Stimulated activated CD8-positive, alpha-beta memory T cell treated with anti-CD3 and anti-CD28 coated beads, Interleukin-4, amount 100 ng/mL, for 4 hours (primary cell): Measurements from ENCODE around the gene PARP9.
"Not testable (repeated sequence)": the region's sequence is repeated elsewhere in the genome, so short reads cannot be mapped to it uniquely, and the experiment has no call there.

Experiments
- DNase-seq, 2 donors: peaks; one replicate each; pipeline ENCODE4 v3.0.0-alpha.2; 2020; ENCODE audit warnings: low read depth in 2 of 2, low spot score in 1 of 2

The PARP9 gene

DNA sequence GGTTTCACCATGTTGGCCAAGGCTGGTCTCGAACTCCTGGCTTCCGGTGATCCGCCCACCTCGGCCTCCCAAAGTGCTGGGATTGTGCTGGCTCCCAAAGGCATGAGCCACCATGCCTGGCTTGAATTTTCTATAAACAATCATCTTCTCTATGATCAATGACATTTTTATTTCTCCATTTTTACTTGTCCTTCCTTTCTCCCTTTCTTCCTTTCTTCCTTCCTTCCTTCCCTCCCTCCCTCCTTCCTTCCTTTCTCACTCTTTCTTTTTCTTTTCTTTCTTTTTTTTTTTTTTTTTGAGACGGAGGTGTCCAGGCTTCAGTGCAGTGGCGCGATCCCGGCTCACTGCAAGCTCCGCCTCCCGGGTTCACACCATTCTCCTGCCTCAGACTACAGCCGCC is 40.8 kb downstream of the PARP9 start:
- DNase-seq: no peak

GRCh38 chr3:122520861-122521260 is 43.2 kb downstream of the PARP9 start:
- no peak for DNase-seq

DNA sequence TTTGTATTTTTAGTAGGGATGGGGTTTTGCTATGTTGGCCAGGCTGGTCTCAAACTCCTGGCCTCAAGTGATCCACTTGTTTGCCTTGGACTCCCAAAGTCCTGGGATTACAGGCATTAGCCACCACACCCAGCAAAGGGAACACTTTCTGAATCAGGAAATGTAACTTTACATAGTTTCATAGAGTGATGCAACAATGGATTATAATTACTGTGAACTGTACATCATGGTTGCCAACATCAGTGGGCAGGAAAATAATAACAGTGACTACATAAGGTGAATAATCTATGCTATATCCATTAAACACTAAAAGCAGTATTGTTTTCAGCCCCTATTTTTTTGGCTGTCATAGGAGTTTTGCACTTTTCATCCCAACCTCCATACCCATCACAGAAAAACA is 44.4 kb downstream of the PARP9 start:
- no peak for DNase-seq

DNA sequence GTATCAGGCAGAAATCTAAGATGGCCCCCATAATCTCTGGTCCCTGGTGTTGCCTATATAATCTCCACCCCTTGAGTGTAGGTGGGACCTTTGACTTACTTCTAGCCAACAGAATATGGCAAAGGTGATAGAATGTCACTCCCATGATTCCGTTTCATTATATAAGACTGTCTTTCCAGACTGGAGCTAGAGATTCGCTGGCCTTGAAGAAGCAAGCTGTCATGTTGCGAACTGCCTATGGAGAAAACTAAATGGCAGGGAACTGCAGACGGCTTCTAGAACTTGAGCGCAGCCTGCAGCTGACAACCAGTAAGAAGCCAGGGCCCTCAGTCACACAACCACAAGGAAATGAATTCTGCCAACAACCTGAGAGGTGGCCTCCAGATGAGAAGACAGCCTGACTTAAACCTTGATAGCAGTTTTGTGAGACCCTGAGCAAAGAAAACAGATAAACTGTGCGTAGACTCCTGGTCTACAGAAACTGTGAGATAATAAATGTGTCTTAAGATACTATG is 47.2 kb downstream of the PARP9 start:
- DNase-seq: no peak

GRCh38 chr3:122515870-122516269 is 48.2 kb downstream of the PARP9 start:
- DNase-seq: no peak

GRCh38 chr3:122515020-122515468 is 49.1 kb downstream of the PARP9 start:
- DNase-seq: no peak

DNA sequence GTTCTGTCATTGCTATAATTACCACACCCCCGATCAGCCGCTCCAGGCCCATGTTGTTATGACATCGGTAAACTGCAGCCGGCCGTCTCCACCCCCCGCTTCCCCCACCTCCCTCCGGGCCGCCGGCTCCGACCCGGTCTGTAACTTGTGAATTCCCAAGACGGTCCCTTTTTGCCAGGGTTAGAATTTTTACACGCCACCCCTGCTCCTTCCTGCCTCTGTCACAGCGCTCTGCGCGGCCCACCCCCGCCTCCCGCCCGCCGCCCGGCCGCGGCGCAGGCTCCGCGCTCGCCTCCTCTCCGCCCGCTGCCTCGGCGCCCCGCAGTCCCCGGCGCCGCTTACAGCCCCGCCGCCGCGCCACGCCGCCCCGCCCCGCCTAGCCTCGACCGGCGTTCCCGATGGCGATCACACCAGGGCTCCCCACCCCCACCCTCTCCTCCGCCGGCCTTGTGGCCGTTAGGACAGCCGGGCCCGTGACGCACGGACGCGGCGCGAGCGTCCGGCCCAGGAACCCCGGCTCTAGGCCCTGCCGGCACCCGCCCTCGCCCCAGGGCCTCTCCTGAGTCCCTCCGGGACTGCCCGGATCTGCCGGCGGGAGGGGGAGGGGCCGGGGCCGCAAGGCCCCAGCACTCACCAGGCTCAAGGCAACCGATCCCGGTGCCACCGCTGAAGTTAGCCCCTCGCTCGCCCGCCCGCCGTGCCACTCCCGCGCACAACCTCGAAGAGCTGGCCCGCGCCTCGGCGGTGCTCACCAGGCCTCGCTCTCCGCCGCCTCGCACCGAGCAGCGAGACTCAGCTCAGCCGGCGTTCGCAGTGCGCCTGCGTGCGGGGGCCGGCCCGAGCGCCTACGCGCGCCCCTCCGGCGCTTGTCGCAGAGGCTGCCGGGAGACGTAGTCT is 49.7 kb downstream of the PARP9 start, which contains the start of gene KPNA1:
TSS of gene KPNA1 (minus strand) at position 817 of the 897 bp plus-strand sequence. CDS start 18,374 bp downstream, outside the sequence.
- peak; percentile 54 to 74 for DNase-seq

DNA sequence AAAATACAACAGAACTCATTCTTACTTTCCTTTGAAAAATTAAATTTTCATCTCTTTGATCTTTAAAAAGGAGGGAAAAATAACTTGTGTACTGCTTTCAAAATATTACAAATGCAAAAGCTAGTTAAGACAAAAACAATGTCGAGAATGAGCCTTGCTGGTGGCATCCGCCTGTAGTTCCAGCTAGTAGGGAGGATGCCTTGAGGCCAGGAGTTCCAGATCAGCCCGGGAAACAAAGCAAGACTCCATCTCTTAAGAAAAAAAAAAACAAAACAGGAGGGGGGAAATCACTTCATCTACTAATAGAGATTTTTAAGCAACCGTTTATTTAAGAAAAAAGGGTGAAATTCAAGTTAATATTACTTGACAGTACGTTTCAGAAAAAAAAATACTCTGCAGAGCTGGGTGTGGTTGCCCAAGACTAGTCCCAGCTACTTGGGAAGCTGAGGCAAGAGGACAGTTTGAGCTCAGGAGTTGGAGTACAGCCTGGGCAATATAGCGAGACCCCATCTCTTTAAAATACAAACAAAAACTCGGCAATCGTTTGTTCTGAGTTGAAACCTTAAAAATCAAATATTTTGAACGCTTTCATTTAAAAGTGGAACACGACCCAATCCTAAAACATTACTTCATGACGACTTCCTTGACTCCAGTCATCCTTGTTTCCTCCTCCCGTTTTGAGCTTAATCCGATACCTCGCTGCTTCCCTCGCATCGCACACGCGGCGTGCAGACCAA is 50.5 kb downstream of the PARP9 start:
- DNase-seq: no peak

DNA sequence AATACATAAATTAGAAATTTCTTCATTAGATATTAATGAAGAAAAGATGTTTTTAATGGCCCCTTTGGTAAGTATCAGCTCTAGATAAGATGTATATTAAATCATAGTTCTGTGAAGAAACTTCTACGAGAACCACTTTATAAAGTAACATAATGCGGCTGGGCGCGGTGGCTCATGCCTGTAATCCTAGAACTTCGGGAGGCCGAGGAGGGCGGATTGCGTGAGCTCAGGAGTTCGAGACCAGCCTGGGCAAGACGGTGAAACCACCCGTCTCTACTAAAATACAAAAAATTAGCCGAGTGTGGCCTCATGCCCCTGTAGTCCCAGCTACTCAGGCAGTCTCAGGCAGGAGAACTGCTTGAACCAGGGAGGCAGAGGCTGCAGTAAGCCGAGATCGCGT is 51.8 kb downstream of the PARP9 start:
- DNase-seq: no peak

- no peak for DNase-seq
Observed at GRCh38 chr3:122510878-122511535, 53.1 kb downstream of the PARP9 start.

DNA sequence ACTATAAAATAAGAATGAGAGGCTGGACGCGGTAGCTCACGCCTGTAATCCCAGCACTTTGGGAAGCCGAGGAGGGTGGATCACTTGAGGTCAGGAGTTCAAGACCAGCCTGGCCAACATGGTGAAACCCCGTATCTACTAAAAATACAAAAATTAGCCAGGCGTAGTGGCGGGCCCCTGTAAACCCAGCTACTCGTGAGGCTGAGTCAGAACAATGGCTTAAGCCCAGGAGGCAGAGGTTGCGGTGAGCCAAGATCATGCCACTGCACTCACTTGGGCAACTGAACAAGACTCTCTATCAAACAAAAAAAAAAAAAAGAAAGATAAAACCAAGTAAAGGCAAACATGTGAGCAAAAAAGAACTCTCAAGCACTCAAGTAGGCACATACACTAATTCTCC is 55.2 kb downstream of the PARP9 start:
- DNase-seq: not testable (repeated sequence)

GRCh38 chr3:122508135-122508914 is 55.8 kb downstream of the PARP9 start:
- no peak for DNase-seq

DNA sequence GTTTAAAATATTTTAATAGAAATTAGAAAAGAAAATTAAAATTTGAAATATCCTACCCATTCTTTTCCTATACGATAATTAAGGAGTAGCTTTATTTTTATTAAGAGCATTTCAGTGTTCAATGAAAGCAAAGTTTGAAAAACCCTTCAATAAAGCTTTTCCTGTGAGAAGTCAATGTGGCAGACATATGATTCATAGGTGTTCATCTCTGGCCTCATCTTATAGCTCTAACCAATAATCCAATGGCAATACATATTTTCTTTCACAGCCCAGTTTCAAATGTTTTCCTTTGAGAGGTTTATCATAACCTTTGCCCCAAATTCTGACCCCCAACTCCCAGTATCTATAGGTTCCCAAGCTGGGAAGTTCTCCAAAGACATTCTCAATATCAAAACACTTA is 57.6 kb downstream of the PARP9 start:
- DNase-seq: no peak

DNA sequence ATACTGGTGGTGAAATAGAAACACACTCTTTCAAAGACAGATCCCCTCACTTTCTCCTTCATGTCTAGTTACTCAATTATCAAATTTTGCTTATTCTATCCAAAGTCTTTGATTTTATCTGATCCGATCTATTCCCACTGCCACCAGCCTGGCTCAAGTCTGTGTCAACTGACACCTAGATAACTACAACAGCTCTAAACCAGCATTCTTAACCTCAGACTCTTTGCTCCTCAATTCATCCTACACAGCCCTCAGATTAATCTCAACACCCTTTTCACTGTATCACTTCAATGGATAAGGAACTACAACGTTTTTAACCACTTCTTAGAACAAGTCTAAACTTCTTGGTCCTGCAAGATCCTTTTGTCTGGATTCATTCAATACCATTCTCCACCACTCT is 58.4 kb downstream of the PARP9 start:
- DNase-seq: no peak

DNA sequence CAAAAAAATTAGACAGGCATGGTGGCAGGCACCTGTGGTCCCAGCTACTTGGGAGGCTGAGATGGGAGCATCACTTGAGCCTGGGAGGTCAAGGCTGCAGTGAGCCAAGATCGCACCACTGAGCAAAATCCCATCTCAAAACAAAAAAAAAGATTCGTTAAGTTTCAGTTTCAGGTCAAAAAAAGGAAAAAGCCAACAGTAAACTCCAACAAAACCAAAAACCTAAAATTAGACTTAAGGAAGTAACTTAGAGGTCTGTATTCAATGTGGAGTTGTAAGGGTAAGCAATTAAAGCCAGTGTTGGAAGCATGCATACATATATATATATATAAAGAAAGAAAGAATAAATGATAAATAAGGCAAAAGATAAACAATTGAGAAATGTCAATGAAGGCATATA is 61.2 kb downstream of the PARP9 start:
- DNase-seq: no peak

DNA sequence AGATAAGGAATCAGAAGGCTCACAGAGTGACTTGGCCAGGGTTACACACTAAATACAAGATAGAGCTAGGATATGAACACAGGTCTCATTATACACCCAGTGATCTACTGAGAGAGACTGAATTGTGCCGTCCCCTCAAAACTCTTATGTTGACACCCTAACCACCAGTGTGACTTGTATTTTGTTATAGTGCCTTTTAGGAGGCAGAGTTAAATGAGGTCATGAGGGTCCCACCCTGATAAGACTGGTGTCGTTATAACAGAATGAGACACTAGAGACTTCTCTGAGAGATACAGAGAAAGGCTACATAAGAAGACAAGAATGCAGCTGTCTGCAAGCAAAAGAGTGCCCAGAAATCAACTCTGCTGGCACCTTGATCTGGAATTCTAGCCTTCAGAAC is 62.0 kb downstream of the PARP9 start:
- DNase-seq: no peak

GRCh38 chr3:122500964-122501363 is 63.1 kb downstream of the PARP9 start:
- not testable (repeated sequence) for DNase-seq

DNA sequence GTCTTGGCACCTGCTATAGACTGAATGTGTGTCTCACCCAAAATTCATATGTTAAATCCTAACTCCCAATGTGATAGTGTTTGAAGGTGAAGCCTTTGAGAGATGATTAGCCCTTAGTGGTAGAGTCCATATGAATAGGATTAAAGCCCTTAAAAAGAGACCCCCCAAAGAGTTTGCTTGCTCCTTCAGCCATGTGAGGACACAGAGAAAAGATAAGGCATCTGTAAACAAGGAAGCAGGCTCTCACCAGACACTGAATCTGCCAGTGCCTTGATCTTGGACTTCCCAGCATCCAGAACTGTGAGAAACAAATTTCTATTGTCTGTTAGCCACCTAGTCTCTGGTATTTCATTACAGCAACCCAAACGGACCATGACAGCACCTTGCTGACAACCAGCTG is 65.9 kb downstream of the PARP9 start:
- DNase-seq: no peak

DNA sequence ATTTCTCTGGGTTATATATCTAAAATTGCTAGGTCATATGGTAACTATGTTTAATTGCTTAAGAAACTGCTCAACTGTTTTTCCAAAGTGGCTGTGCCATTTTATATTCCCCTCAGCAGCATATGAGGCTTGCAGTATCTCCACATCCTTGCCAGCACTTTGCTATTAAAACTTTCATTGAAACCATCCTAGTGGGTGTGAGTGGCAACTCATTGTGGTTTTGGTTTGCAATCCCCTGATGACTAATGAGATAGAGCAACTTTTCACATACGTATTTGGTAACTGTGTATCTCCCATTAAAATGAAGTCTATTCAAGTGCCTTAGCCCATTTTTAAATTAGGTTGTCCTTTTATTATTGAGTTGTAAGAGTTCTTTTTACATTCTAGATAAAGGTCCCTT is 66.7 kb downstream of the PARP9 start:
- peak in 1 of 2 donors; percentile 24 for DNase-seq

DNA sequence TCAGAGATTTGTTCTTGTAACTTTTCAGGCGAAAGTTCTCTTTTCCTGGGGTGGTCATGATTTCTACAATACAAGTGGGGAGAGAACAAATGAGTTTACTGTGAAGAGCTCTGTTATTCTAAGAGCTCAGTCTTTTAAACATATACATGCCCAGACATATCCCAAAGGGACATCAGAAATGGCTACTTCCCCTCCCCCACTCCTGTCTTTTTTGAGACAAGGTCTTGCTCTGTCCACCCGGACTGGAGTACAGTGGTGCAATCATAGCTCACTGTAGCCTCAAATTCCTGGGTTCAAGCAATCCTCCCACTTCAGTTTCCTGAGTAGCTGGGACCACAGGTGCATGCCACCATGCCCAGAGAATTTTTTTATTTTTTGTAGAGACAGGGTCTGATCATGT is 67.6 kb downstream of the PARP9 start:
- DNase-seq: no peak

DNA sequence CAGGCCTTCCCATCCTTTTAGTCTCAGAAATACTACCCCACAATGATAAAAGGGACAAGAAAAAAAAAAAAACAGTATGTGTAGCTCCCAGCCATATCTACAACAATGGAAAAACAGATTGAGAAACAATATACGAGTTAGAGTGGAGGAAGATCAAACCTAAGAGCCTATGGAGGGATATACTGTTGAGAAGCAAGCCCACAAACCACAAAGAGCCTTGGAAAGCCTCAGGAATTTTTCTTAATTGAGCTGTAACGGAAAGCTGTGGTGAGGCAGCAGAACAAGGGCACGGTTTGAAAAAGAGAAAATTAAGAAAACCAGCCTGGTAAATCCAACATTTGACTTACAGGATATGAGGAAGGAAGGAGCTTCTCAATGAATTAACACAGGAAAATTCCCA is 70.8 kb downstream of the PARP9 start:
- DNase-seq: no peak
